Ovary (tissue), 3 donors: ENCODE results near the gene SLC25A36.

Experiments
- CTCF ChIP-seq, 3 donors: fragments of 450-650 bp in 2 of 3; fragments of 200-600 bp in 1 of 3; IDR thresholded peaks; one replicate each; pipeline versions ENCODE4 v1.5.1 to v1.8.0; 2016 to 2022; ENCODE audit warnings: antibody characterized with exemption in 3 of 3, mild to moderate bottlenecking in 1 of 3
- EP300 ChIP-seq: sonication (generic); formaldehyde crosslinking; IDR thresholded peaks from one replicate; pipeline ENCODE4 v1.6.1; 2017; ENCODE audit warnings: antibody characterized with exemption
- POLR2A ChIP-seq: fragments of 450-650 bp; IDR thresholded peaks from one replicate; pipeline ENCODE4 v1.6.1; 2017; ENCODE audit warnings: antibody characterized with exemption, mild to moderate bottlenecking, moderate library complexity
- donor health status: DM: no; HTN: no; CAD: no.

DNA sequence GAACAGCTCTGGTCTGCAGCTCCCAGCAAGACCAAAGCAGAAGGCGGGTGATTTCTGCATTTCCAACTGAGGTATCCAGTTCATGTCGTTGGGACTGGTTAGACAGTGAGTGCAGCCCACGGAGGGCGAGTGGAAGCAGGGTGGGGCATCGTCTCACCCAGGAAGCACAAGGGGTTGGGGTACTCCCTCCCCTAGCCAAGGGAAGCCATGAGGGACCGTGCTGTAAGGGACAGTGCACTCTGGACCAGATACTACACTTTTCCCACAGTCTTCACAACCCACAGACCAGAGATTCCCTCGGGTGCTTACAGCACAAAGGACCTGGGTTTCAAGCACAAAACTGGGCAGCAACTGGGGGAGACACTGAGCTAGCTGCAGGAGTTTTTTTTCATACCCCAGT is 8.5 kb upstream of the SLC25A36 start:
- TF ChIP-seq POLR2A, result no peak
- TF ChIP-seq CTCF (IDR thresholded peaks at IDR 0.05), result no peak
- no peak for TF ChIP-seq EP300
